GM12801 (cell line): ENCODE measurements around the gene CSNK1A1.

Source experiments
- TF ChIP-seq, protein P1 (sequence below): IDR thresholded peaks from one replicate; pipeline ENCODE4 v1.5.1; 2011; ENCODE audit warnings: control low read depth; ENCODE audit not compliant: insufficient read length; ENCODE audit errors: extremely low read depth

Gene CSNK1A1

DNA sequence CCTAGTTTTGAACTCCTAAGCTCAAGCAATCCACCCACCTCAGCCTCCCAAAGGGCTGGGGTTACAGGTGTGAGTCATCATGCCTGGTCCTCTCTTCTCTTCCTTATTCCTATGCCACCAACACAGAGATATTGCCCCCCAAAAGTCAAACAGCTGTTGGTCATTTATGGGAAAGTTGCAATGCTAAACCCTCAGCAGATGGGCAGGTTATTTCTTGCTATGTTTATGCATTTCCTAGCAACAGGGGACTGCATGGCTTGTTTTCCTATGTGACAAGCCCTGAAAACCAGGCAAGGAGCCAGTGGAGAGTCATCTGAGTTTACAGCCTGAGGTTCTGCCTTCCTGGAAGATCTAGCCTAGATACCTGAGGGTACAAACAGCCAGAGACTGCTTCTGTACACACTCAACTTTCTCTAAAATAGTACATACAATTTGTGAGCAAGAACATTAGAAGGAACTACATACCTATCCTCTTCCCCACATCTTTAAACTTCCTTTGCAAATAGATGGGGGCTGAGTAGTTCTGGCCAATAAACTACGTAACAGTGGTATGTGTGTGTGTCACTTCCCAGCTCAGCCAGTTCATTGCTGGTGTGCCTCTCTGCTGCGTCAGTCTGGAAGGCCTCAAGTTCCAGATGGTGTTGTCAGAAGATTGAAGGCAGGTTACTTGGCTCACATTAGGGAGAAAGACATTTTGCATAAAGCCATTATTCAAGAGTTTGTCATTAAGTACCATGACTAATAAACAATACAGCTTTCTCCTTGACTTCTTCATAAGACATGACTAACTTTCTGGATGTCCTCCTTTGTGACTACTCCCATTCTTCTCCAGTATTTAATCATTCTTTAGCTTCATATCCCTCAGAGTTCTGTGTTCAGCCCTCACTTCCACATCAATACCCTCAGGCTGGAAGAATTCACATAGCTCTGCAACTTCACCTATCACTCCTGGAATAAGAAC lies 65.3 kb downstream of the CSNK1A1 start:
- TF ChIP-seq, protein P1, sequence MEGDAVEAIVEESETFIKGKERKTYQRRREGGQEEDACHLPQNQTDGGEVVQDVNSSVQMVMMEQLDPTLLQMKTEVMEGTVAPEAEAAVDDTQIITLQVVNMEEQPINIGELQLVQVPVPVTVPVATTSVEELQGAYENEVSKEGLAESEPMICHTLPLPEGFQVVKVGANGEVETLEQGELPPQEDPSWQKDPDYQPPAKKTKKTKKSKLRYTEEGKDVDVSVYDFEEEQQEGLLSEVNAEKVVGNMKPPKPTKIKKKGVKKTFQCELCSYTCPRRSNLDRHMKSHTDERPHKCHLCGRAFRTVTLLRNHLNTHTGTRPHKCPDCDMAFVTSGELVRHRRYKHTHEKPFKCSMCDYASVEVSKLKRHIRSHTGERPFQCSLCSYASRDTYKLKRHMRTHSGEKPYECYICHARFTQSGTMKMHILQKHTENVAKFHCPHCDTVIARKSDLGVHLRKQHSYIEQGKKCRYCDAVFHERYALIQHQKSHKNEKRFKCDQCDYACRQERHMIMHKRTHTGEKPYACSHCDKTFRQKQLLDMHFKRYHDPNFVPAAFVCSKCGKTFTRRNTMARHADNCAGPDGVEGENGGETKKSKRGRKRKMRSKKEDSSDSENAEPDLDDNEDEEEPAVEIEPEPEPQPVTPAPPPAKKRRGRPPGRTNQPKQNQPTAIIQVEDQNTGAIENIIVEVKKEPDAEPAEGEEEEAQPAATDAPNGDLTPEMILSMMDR: no peak

DNA sequence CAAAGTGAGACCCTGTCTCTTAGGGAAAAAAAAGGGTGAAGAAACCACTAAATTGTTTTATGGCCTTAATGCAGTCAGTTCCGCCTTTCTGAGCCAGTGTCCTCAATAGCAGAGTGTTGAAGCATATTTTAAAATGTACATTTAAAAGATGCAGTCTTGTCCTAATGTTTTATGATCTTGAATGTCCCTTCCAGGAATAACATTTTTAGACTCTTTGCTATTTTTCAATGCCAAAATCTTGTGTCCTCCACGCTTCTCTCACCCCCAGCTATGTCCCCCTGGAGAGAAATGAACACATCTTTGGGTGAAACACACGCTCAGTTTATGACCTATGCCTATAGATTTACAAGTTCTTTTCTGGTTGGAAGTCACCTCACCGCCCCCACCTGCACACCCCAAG lies 69.8 kb downstream of the CSNK1A1 start:
- TF ChIP-seq, protein P1: no peak

DNA sequence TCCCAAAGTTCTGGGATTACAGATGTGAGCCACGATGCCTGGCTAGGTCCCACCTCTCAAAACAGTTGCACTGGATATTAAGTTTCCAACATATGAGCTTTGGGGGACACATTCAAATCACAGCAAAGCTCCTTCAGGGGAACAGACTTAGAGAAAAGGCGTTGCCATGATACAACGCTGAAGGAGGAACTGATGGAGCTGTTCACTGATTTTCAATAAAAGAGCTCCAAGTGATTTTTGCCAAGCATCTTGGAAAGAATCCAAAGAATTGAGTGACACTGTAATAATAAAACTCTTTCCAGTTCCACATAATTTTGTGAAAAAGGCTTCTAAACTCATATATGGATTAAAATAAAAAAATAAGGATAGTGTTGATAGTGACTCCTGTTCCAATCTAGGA lies 72.5 kb downstream of the CSNK1A1 start:
- TF ChIP-seq, protein P1: no peak

DNA sequence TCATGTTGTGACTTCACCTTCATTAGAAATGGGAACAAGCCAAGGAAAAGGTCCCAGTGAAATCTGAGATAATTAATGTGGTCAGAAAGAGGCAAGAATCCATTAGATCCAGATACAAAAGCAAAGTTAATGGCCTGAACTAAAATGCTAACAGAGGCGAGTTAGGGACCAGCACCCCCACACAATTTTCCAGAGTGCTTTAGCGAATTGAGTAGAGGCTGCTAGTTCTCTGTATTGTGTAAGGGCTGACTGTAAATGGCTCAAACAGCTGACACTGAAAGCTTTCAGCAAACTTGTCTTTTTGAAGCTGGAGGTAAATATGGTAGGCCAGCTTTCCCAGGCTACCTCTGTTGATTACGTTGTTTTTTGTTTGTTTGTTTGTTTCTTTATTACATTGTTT lies 75.5 kb downstream of the CSNK1A1 start:
- TF ChIP-seq, protein P1: no peak

DNA sequence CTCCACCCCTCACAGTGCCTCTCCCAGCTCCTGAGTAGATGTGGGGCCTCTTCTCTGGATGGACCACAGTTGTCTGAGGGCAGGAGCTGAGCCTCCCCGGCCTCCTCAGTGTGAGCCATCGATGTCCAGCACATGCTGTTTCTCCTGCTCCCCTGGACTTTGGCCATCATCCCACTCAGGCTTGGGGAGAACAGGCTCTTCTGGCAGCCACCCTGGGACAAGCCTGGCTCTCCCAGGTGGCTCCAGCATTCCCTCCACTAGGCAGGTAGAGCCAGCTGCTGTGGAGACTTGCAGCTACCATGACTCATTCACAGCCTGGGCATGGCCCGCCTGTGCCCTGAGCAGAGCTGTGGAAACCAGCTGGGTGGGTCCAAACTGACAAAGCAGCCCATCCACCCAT lies 77.0 kb downstream of the CSNK1A1 start:
- TF ChIP-seq, protein P1: no peak

DNA sequence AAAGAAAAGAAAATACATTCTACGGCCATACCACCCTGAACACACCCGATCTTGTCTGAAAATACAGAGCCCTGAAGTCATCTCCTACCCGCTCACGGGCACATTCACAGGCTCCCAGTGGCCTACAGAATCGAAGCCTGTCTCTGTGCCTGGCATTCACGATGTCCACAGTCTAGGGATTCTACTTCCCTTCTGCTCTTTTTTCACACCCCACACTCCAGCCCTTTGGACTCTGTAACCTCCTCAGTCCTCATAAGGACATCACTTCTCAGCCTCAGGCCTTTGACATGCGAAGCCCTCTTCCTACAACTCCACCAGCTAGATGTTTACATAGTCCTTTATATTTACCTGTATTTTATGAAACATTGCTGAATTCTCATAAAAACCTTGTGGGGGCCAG lies 77.8 kb downstream of the CSNK1A1 start:
- TF ChIP-seq, protein P1: no peak

DNA sequence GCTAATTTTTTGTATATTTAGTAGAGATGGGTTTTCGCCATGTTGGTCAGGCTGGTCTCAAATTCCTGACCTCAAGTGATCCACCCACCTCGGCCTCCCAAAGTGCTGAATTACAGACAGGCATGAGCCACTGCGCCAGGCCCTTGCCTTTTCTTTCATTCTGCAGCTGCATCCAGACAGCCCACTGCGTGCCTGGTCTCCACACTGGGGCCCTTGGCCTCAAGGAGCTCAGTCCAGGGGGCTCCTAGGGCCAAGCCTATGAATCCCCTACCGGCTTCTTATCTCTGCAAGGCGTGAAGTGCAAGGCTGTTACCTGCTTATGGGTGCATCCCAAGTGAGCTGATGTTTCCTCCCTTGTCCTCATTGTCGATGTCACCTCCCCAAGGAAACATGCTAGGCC lies 78.8 kb downstream of the CSNK1A1 start:
- TF ChIP-seq, protein P1: no peak
